ENCODE measurements around the gene PPP6R3. TPM values are rescaled to one million over a fixed set of nuclear protein-coding genes. Genes with fewer than 3 reads are reported as not detected.

The PPP6R3 gene
- total RNA-seq, 1 experiment from 2014 or later, result 129 TPM

GRCh38 chr11:68448604-68449011 is 11.9 kb upstream of the PPP6R3 start:
- DNase-seq, result no peak
- H3K27me3 ChIP-seq (ENCODE audit: insufficient read depth, low read depth), result no peaks in the 10 kb centered on the region
- ChIA-PET POLR2A (ENCODE audit: unreplicated experiment) (interaction anchor here (0.5 kb wide), 1 partner anchor 203 kb away, joined by 4 read pairs; no protein-coding TSS in a partner anchor), CTCF (interaction anchor here (0.6 to 0.7 kb wide), 2 partner anchors 191 to 600 kb away, joined by 4 to 10 read pairs; no protein-coding TSS in a partner anchor)
- H3K4me1 ChIP-seq (replicated peaks; ENCODE audit: insufficient read depth), result no peaks in the 10 kb centered on the region
- no peaks in the 10 kb centered on the region for H3K9me2 ChIP-seq (ENCODE audit: insufficient read depth)
- H3K36me3 ChIP-seq (ENCODE audit: low read depth), result peaks cover 8% of the 10 kb centered on the region
- TF ChIP-seq CTCF (conservative IDR thresholded peaks at IDR 0.05), result no peak
- no peak for TF ChIP-seq EZH2 (IDR thresholded peaks at IDR 0.05; ENCODE audit: low read depth)
- no peak overlapping the region for H2AFZ ChIP-seq
- H3K4me2 ChIP-seq, result no peak overlapping the region
- H3K79me2 ChIP-seq (ENCODE audit: low read depth), result no peaks in the 10 kb centered on the region
- no TSS peak for BruUV-seq (replicated peaks)
- no peaks in the 10 kb centered on the region for H3K9me3 ChIP-seq (ENCODE audit: insufficient read depth, low read depth)
- peaks cover 12% of the 10 kb centered on the region for H4K20me1 ChIP-seq (ENCODE audit: insufficient read depth)
- H3F3A ChIP-seq (ENCODE audit: insufficient read depth, low read depth), result peaks cover 18% of the 10 kb centered on the region; the same call in 1 of the 2 replicates
- no peak overlapping the region for H3K27ac ChIP-seq
- H3K4me3 ChIP-seq, result no peak overlapping the region
- intact Hi-C loops (cut with micrococcal nuclease; ENCODE audit: unreplicated experiment), result no loop called here

DNA sequence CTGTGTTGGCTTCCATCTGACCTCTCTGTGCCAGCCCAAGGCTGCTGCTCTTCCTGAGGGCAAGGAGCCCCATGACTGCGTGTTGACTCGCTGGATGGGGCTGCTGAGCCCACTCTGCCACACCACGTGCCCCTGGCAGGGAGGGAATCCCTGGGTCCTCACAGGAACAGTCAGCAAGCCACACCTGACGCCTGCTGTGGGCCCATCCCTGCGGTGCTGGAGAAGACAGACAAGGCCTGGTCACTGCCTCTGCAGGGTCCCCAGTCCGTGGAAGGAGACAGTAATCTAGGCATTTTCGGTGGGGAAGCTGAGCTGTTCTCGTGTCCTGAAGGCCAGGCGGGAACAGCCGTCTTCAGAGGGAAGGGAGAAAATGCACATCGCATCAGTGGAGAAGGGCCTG is 10.6 kb upstream of the PPP6R3 start:
- no peak overlapping the region for H2AFZ ChIP-seq
- no peak overlapping the region for H3K4me3 ChIP-seq
- ChIA-PET POLR2A (ENCODE audit: unreplicated experiment) (no interaction called here), CTCF (no interaction called here)
- H3K36me3 ChIP-seq (ENCODE audit: low read depth), result peaks cover 8% of the 10 kb centered on the region
- H3K79me2 ChIP-seq (ENCODE audit: low read depth), result no peaks in the 10 kb centered on the region
- no peak for TF ChIP-seq CTCF (conservative IDR thresholded peaks at IDR 0.05)
- no peak for TF ChIP-seq EZH2 (IDR thresholded peaks at IDR 0.05; ENCODE audit: low read depth)
- no peaks in the 10 kb centered on the region for H3K9me2 ChIP-seq (ENCODE audit: insufficient read depth)
- peaks cover 18% of the 10 kb centered on the region; the same call in 1 of the 2 replicates for H3F3A ChIP-seq (ENCODE audit: insufficient read depth, low read depth)
- BruUV-seq (replicated peaks), result no TSS peak
- peaks cover 12% of the 10 kb centered on the region for H4K20me1 ChIP-seq (ENCODE audit: insufficient read depth)
- DNase-seq, result no peak
- H3K27ac ChIP-seq, result no peak overlapping the region
- H3K9me3 ChIP-seq (ENCODE audit: insufficient read depth, low read depth), result no peaks in the 10 kb centered on the region
- no peaks in the 10 kb centered on the region for H3K27me3 ChIP-seq (ENCODE audit: insufficient read depth, low read depth)
- H3K4me2 ChIP-seq, result no peak overlapping the region
- no peaks in the 10 kb centered on the region for H3K4me1 ChIP-seq (replicated peaks; ENCODE audit: insufficient read depth)
- intact Hi-C loops (cut with micrococcal nuclease; ENCODE audit: unreplicated experiment), result no loop called here

GRCh38 chr11:68450711-68451110 is 9.8 kb upstream of the PPP6R3 start:
- no peaks in the 10 kb centered on the region for H3K27me3 ChIP-seq (ENCODE audit: insufficient read depth, low read depth)
- no peak for DNase-seq
- no peak overlapping the region for H3K4me3 ChIP-seq
- no peaks in the 10 kb centered on the region for H3K9me2 ChIP-seq (ENCODE audit: insufficient read depth)
- H3K4me2 ChIP-seq, result no peak overlapping the region
- H4K20me1 ChIP-seq (ENCODE audit: insufficient read depth), result peaks cover 12% of the 10 kb centered on the region
- no peaks in the 10 kb centered on the region for H3K4me1 ChIP-seq (replicated peaks; ENCODE audit: insufficient read depth)
- no peak overlapping the region for H2AFZ ChIP-seq
- H3K79me2 ChIP-seq (ENCODE audit: low read depth), result no peaks in the 10 kb centered on the region
- peaks cover 18% of the 10 kb centered on the region; the same call in 1 of the 2 replicates for H3F3A ChIP-seq (ENCODE audit: insufficient read depth, low read depth)
- no TSS peak for BruUV-seq (replicated peaks)
- H3K9me3 ChIP-seq (ENCODE audit: insufficient read depth, low read depth), result no peaks in the 10 kb centered on the region
- H3K27ac ChIP-seq, result no peak overlapping the region
- H3K36me3 ChIP-seq (ENCODE audit: low read depth), result peaks cover 8% of the 10 kb centered on the region
- CTCF ChIA-PET, result no interaction called here
- TF ChIP-seq EZH2 (IDR thresholded peaks at IDR 0.05; ENCODE audit: low read depth), result no peak
- no peak for TF ChIP-seq CTCF (conservative IDR thresholded peaks at IDR 0.05)
- intact Hi-C loops (cut with micrococcal nuclease; ENCODE audit: unreplicated experiment), result no loop called here
- POLR2A ChIA-PET (ENCODE audit: unreplicated experiment), result no interaction called here
